ENCODE results near the gene XPNPEP1. TPM values are rescaled to one million over a fixed set of nuclear protein-coding genes. Genes with fewer than 3 reads are reported as not detected.

Gene XPNPEP1
- total RNA-seq, 6 experiments from 2014 or later: 13.9 to 57.8 (median 29.4) TPM

GRCh38 chr10:109886037-109886780, 37.1 kb downstream of the XPNPEP1 start:
- no peaks in the 10 kb centered on the region for H3K9me3 ChIP-seq
- DNase-seq: no peak
- H3K27me3 ChIP-seq: no peaks in the 10 kb centered on the region
- intact Hi-C loops (cut with DNase I): loop anchor here in 1 of 2 donors (10.0 kb wide), 1 partner anchor 399 kb away; no protein-coding TSS in a partner anchor
- H3K36me3 ChIP-seq: peaks cover 0 to 38% (median 12%) of the 10 kb centered on the region in 4 donors
- peaks cover 0 to 3% (median 0%) of the 10 kb centered on the region in 4 donors for H3K4me1 ChIP-seq
- no peak for ATAC-seq
- no peak overlapping the region for H3K4me3 ChIP-seq
- TF ChIP-seq CTCF (IDR thresholded peaks at IDR 0.05) (no peak), POLR2A (IDR thresholded peaks at IDR 0.05) (no peak)
- no peak overlapping the region for H3K27ac ChIP-seq
- 80% methylated on average over 8 of the region's 10 CpGs for WGBS (ENCODE audit: insufficient coverage, low coverage, low lambda C conversion rate, missing lambda C conversion rate)

DNA sequence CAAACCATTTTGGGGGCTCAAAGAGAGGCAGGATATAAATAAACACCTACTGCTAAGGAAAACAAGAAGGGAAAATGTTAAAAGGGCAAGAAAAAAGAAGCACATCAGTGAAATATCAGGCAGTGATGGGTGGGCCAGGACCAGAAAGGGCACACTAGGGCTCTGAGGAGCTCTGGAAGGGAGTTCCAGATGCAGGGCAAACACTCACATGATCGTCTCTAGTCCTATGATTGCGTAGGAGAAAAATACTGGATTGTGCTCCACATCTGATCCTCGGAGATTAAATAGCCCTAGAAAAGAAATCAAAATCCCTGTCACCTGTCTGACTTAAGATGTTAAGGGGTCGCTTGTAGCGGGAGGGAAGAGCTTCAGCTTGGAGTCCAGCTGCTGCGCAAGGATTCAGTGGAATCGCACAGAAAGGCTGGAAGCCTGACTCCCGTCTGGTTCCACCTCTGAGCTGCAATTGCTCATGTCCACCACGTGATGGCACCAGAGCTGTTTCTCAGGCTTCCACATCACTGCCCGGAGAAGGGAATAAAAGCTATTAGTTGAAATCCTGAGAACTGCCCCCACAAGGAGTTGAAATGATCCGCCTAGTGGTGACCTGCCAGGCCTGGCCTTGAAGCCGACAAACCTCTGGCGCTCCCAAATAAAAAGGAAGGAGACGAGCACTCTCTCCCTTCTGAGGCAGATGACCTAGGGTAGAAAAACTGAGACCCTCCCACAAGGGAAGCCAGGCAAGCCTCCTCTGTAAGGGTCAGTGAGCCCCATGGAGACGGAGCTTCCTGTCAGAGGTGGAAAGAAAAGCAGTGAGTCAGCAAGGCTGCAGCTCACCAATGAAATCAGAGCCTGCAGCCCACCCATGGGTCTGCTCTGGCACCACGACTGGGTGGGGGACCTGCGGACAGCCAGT, 39.2 kb downstream of the XPNPEP1 start:
- peak; percentile 94 to 99 (median 98) for ATAC-seq
- peak; percentile 92 to 96 (median 94) for TF ChIP-seq CTCF (IDR thresholded peaks at IDR 0.05)
- TF ChIP-seq POLR2A (IDR thresholded peaks at IDR 0.05): no peak
- DNase-seq: peak; percentile 54 to 73 (median 69)
- Histone ChIP-seq H3K27me3 (no peaks in the 10 kb centered on the region), H3K27ac (peak overlapping the region in 1 of 3 donors; percentile 2), H3K9me3 (no peaks in the 10 kb centered on the region), H3K4me1 (peaks cover 0 to 3% (median 0%) of the 10 kb centered on the region in 4 donors), H3K36me3 (peaks cover 0 to 40% (median 15%) of the 10 kb centered on the region in 4 donors), H3K4me3 (no peak overlapping the region)
- WGBS (ENCODE audit: insufficient coverage, low coverage, low lambda C conversion rate, missing lambda C conversion rate): 28% methylated on average over 14 of the region's 17 CpGs
- intact Hi-C loops (cut with DNase I): loop anchor here in 1 of 2 donors (10.0 kb wide), 1 partner anchor 401 kb away; no protein-coding TSS in a partner anchor

GRCh38 chr10:109882251-109883057, 40.9 kb downstream of the XPNPEP1 start:
- no peak overlapping the region for H3K4me3 ChIP-seq
- no peaks in the 10 kb centered on the region for H3K9me3 ChIP-seq
- 100% methylated on average over 2 of the region's 8 CpGs for WGBS (ENCODE audit: insufficient coverage, low coverage, low lambda C conversion rate, missing lambda C conversion rate)
- ATAC-seq (no peak), DNase-seq (no peak)
- intact Hi-C loops (cut with DNase I): loop anchor here in 1 of 2 donors (10.0 kb wide), 1 partner anchor 402 kb away; no protein-coding TSS in a partner anchor
- H3K27me3 ChIP-seq: no peaks in the 10 kb centered on the region
- H3K27ac ChIP-seq: no peak overlapping the region
- TF ChIP-seq POLR2A (IDR thresholded peaks at IDR 0.05) (no peak), CTCF (IDR thresholded peaks at IDR 0.05) (no peak)
- H3K4me1 ChIP-seq: peaks cover 0 to 3% (median 0%) of the 10 kb centered on the region in 4 donors
- peaks cover 0 to 34% (median 11%) of the 10 kb centered on the region in 4 donors for H3K36me3 ChIP-seq

DNA sequence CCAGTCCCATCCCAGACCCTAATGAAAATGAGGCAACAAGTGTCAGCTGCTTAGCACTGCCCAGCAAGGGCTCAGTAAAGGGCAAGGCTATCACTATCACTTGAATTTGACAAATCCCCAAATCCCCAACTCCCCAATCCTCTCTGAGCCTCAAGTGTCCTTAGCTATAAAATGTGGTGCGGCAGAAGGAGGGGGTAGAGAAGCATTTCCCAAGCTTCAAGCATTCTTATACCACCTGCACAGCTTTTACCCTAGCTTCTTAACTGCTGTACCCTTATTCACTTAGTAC, 41.6 kb downstream of the XPNPEP1 start:
- WGBS (ENCODE audit: insufficient coverage, low coverage, low lambda C conversion rate, missing lambda C conversion rate): 100% methylated on average over 1 of the region's 1 CpG
- intact Hi-C loops (cut with DNase I): loop anchor here in 1 of 2 donors (10.0 kb wide), 1 partner anchor 403 kb away; no protein-coding TSS in a partner anchor
- H3K9me3 ChIP-seq: no peaks in the 10 kb centered on the region
- H3K36me3 ChIP-seq: peaks cover 0 to 35% (median 15%) of the 10 kb centered on the region in 4 donors
- DNase-seq (no peak), ATAC-seq (no peak)
- peaks cover 0 to 3% (median 0%) of the 10 kb centered on the region in 4 donors for H3K4me1 ChIP-seq
- H3K27ac ChIP-seq: no peak overlapping the region
- no peaks in the 10 kb centered on the region for H3K27me3 ChIP-seq
- TF ChIP-seq POLR2A (IDR thresholded peaks at IDR 0.05) (no peak), CTCF (IDR thresholded peaks at IDR 0.05) (no peak)
- no peak overlapping the region for H3K4me3 ChIP-seq
